OCI-LY1 (cell line): ENCODE data around the gene TAS1R1.

ENCODE experiments used
- H2AFZ ChIP-seq: fragments of 200-600 bp; sonication (generic), shearing (Covaris generic); 2 replicates; pipeline ENCODE4 v1.6.0; 2014; ENCODE audit warnings: antibody characterized with exemption, mild to moderate bottlenecking, low read length
- H3F3A ChIP-seq: fragments of 200-600 bp; sonication (generic), shearing (Covaris generic); 2 replicates; pipeline ENCODE4 v1.6.0; 2014; ENCODE audit warnings: mild to moderate bottlenecking, antibody characterized with exemption, low read length, moderate library complexity; ENCODE audit not compliant: insufficient read depth
- H3K27ac ChIP-seq: fragments of 200-600 bp; sonication (generic); 2 replicates; pipeline ENCODE4 v1.5.1; 2014; ENCODE audit warnings: low read length, mixed run types, mild to moderate bottlenecking, low read depth; ENCODE audit not compliant: poor library complexity, severe bottlenecking
- H3K27me3 ChIP-seq: fragments of 200-600 bp; sonication (generic); 2 replicates; pipeline ENCODE4 v1.6.0; 2014; ENCODE audit warnings: antibody characterized with exemption, mild to moderate bottlenecking, low read length, moderate library complexity; ENCODE audit not compliant: insufficient read depth
- H3K36me3 ChIP-seq: fragments of 200-600 bp; sonication (generic); 2 replicates; pipeline ENCODE4 v1.6.1; 2014; ENCODE audit warnings: mild to moderate bottlenecking, antibody characterized with exemption, low read length, moderate library complexity, mixed read lengths; ENCODE audit not compliant: insufficient read depth
- H3K4me1 ChIP-seq: fragments of 200-600 bp; sonication (generic); 2 replicates; pipeline ENCODE4 v1.5.1; 2014; ENCODE audit warnings: mild to moderate bottlenecking, low read length, moderate library complexity; ENCODE audit not compliant: insufficient read depth, severe bottlenecking
- H3K4me2 ChIP-seq: fragments of 200-600 bp; sonication (generic), shearing (Covaris generic); 2 replicates; pipeline ENCODE4 v1.6.1; 2014; ENCODE audit warnings: low read length
- H3K4me3 ChIP-seq: fragments of 200-600 bp; sonication (generic); 2 replicates; pipeline ENCODE4 v1.5.1; 2014; ENCODE audit warnings: low read length, low read depth, mild to moderate bottlenecking, mixed read lengths; ENCODE audit not compliant: poor library complexity, severe bottlenecking
- H3K79me2 ChIP-seq: fragments of 200-600 bp; shearing (Covaris generic); 2 replicates; pipeline ENCODE4 v1.6.1; 2016; ENCODE audit warnings: mixed run types, low read length, mixed read lengths; ENCODE audit not compliant: insufficient read depth
- H3K9ac ChIP-seq: fragments of 200-600 bp; sonication (generic), shearing (Covaris generic); 2 replicates; pipeline ENCODE4 v1.6.1; 2014; ENCODE audit warnings: mild to moderate bottlenecking, low read length, mixed read lengths
- H3K9me2 ChIP-seq: fragments of 200-600 bp; sonication (generic), shearing (Covaris generic); 2 replicates; pipeline ENCODE4 v1.6.1; 2014; ENCODE audit warnings: low read depth, mild to moderate bottlenecking, low read length, mixed read lengths
- H3K9me3 ChIP-seq: fragments of 200-600 bp; shearing (Covaris generic); 2 replicates; pipeline ENCODE4 v1.6.1; 2014; ENCODE audit warnings: low read length, mixed read lengths
- H4K20me1 ChIP-seq: fragments of 200-600 bp; sonication (generic), shearing (Covaris generic); 2 replicates; pipeline ENCODE4 v1.6.0; 2016; ENCODE audit warnings: mild to moderate bottlenecking, low read length; ENCODE audit not compliant: insufficient read depth
- EZH2 ChIP-seq: fragments of 200-600 bp; sonication (generic), shearing (Covaris generic); IDR thresholded peaks from 2 replicates; pipeline ENCODE4 v1.8.0; 2017; ENCODE audit warnings: borderline replicate concordance, mixed run types, mild to moderate bottlenecking, antibody characterized with exemption, low read length, moderate library complexity, mixed read lengths
- TF ChIP-seq, protein P1 (sequence below): fragments of 200-600 bp; sonication (generic), shearing (Covaris generic); IDR thresholded peaks from 2 replicates; pipeline ENCODE4 v1.5.1; 2017; ENCODE audit warnings: mild to moderate bottlenecking, antibody characterized with exemption, low read length, moderate library complexity, mixed read lengths

The TAS1R1 gene

GRCh38 chr1:6602669-6603237 is 47.6 kb downstream of the TAS1R1 start, which contains the start of gene KLHL21:
Gene KLHL21, minus strand, starts transcription at chr1:6602869. Its CDS starts 52 bp downstream, at chr1:6602817.
- Histone ChIP-seq H3F3A (no peaks in the 10 kb centered on the region), H3K4me3 (peak within 1 kb of the TSS; percentile 78), H3K79me2 (peaks cover 27% of the 10 kb centered on the region), H3K9me3 (no peaks in the 10 kb centered on the region), H2AFZ (peak within 1 kb of the TSS; percentile 25; the same call in 1 of the 2 replicates), H3K9ac (peak within 1 kb of the TSS; percentile 95), H3K27ac (peak within 1 kb of the TSS; percentile 90), H4K20me1 (no peaks in the 10 kb centered on the region), H3K4me1 (peaks cover 44% of the 10 kb centered on the region), H3K36me3 (peaks cover 26% of the 10 kb centered on the region), H3K4me2 (peak within 1 kb of the TSS; percentile 99), H3K27me3 (no peaks in the 10 kb centered on the region), H3K9me2 (no peaks in the 10 kb centered on the region)
- no peak for TF ChIP-seq EZH2
- TF ChIP-seq, protein P1, sequence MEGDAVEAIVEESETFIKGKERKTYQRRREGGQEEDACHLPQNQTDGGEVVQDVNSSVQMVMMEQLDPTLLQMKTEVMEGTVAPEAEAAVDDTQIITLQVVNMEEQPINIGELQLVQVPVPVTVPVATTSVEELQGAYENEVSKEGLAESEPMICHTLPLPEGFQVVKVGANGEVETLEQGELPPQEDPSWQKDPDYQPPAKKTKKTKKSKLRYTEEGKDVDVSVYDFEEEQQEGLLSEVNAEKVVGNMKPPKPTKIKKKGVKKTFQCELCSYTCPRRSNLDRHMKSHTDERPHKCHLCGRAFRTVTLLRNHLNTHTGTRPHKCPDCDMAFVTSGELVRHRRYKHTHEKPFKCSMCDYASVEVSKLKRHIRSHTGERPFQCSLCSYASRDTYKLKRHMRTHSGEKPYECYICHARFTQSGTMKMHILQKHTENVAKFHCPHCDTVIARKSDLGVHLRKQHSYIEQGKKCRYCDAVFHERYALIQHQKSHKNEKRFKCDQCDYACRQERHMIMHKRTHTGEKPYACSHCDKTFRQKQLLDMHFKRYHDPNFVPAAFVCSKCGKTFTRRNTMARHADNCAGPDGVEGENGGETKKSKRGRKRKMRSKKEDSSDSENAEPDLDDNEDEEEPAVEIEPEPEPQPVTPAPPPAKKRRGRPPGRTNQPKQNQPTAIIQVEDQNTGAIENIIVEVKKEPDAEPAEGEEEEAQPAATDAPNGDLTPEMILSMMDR: no peak

GRCh38 chr1:6603238-6603914 is 48.3 kb downstream of the TAS1R1 start:
- H2AFZ ChIP-seq: peak overlapping the region; percentile 25; the same call in 1 of the 2 replicates
- TF ChIP-seq EZH2: no peak
- TF ChIP-seq, protein P1: no peak
- no peaks in the 10 kb centered on the region for H4K20me1 ChIP-seq
- peaks cover 20% of the 10 kb centered on the region for H3K36me3 ChIP-seq
- peak overlapping the region; percentile 99 for H3K4me2 ChIP-seq
- H3K9ac ChIP-seq: peak overlapping the region; percentile 95
- H3K4me1 ChIP-seq: peaks cover 38% of the 10 kb centered on the region
- no peaks in the 10 kb centered on the region for H3K27me3 ChIP-seq
- no peaks in the 10 kb centered on the region for H3K9me3 ChIP-seq
- no peaks in the 10 kb centered on the region for H3F3A ChIP-seq
- H3K79me2 ChIP-seq: peaks cover 27% of the 10 kb centered on the region
- H3K4me3 ChIP-seq: peak overlapping the region; percentile 78
- H3K9me2 ChIP-seq: no peaks in the 10 kb centered on the region
- H3K27ac ChIP-seq: peak overlapping the region; percentile 90

DNA sequence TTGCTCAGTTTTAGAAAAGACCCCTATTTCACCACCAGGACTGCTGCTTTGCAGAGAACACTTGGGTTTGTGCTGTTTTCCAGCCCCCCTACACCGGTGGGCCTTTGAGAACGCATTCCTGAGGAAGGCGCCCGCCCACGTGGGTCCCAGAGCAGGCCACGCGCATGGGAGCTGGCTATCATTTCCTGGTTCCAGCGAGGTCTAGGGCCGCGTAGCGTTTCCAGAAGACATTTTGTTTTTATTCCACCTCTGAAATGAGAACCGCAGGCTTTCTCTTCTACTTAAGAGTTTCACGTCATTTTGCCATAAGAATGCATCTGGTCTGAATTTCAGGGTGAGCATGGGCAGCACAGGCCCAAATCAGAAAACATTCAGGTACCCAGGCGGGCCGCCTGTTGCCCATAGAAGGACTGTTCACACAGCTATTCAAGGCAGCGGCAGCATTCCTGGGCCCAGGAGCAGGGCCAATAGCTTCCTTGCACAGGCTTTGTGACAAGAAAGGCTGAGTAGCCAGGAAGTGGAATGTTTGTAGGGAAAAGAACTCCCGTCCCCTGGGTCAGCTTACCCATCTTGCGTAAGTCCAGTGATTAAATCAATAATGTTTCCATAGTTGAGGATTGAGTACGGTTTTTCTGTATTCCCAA is 48.9 kb downstream of the TAS1R1 start:
- Histone ChIP-seq H3K4me3 (peak overlapping the region; percentile 78), H3K36me3 (peaks cover 15% of the 10 kb centered on the region), H3K9me3 (no peaks in the 10 kb centered on the region), H3K79me2 (peaks cover 25% of the 10 kb centered on the region), H4K20me1 (no peaks in the 10 kb centered on the region), H3K27ac (peak overlapping the region; percentile 90), H3K27me3 (no peaks in the 10 kb centered on the region), H3K4me1 (peaks cover 32% of the 10 kb centered on the region), H2AFZ (peak overlapping the region; percentile 25), H3K9me2 (no peaks in the 10 kb centered on the region), H3F3A (no peaks in the 10 kb centered on the region), H3K9ac (peak overlapping the region; percentile 95), H3K4me2 (peak overlapping the region; percentile 99)
- TF ChIP-seq, protein P1: no peak
- no peak for TF ChIP-seq EZH2
